SK-N-SH (cell line): ENCODE data around the gene PLEKHA6. TPM values are rescaled to one million over a fixed set of nuclear protein-coding genes. Genes with fewer than 3 reads are reported as not detected.

Experiments used
- CTCF ChIA-PET: fragments of 300-600, 350-600 bp; formaldehyde crosslinking; extraction: SDS; loops from one replicate; lab custom pipeline; 2021; lab: Yijun Ruan, JAX
- POLR2A ChIA-PET: fragments of 350-600 bp; sonication (Branson Sonifier 250); formaldehyde crosslinking; extraction: SDS; loops from one replicate; lab custom pipeline; 2020; ENCODE audit warnings: antibody characterized with exemption, inconsistent platforms; lab: Yijun Ruan, JAX
- DNase-seq: peaks from one replicate; pipeline ENCODE4 v3.0.0; 2012
- H2AFZ ChIP-seq: fragments of 200-600 bp; sonication (generic); 2 replicates; pipeline ENCODE4 v1.8.1; 2016; ENCODE audit warnings: antibody characterized with exemption, mild to moderate bottlenecking, low read depth
- H3F3A ChIP-seq: fragments of 200-600 bp; sonication (generic); replicated peaks from 2 replicates; pipeline ENCODE3; 2016; ENCODE audit warnings: antibody characterized with exemption, mild to moderate bottlenecking; ENCODE audit not compliant: insufficient read depth
- H3K27ac ChIP-seq, 2 experiments: fragments of 200-500 bp in 1 of 2; fragments of 200-600 bp in 1 of 2; sonication (Bioruptor generic) in 1 of 2; sonication (generic), shearing (Covaris generic) in 1 of 2; 2 replicates each; pipeline versions ENCODE4 v1.5.1 to v1.6.1; 2014 to 2016; ENCODE audit warnings: low read depth in 2 of 2, inconsistent platforms in 1 of 2, low read length in 1 of 2, mild to moderate bottlenecking in 1 of 2, mixed read lengths in 1 of 2
- H3K27me3 ChIP-seq: fragments of 200-600 bp; sonication (generic), shearing (Covaris generic); 2 replicates; pipeline ENCODE4 v1.6.1; 2016; ENCODE audit warnings: mixed run types; ENCODE audit not compliant: insufficient read depth
- H3K36me3 ChIP-seq, 2 experiments: fragments of 200-500 bp in 1 of 2; fragments of 200-600 bp in 1 of 2; sonication (Bioruptor generic) in 1 of 2; sonication (generic) in 1 of 2; replicated peaks in 1 of 2; 2 replicates each; pipeline versions ENCODE3 to v1.5.1; 2014 to 2016; ENCODE audit warnings: low read length in 1 of 2, mild to moderate bottlenecking in 1 of 2; ENCODE audit not compliant: insufficient read depth in 2 of 2, control insufficient read depth in 1 of 2
- H3K4me1 ChIP-seq, 2 experiments: fragments of 200-500 bp in 1 of 2; fragments of 200-600 bp in 1 of 2; sonication (Bioruptor generic) in 1 of 2; sonication (generic), shearing (Covaris generic) in 1 of 2; 2 replicates each; pipeline versions ENCODE4 v1.5.1 to v1.6.1; 2014 to 2016; ENCODE audit warnings: low read depth in 1 of 2, low read length in 1 of 2, mixed run types in 1 of 2; ENCODE audit not compliant: insufficient read depth in 2 of 2, control insufficient read depth in 1 of 2
- H3K4me2 ChIP-seq: fragments of 200-600 bp; sonication (generic), shearing (Covaris generic); 2 replicates; pipeline ENCODE4 v1.6.1; 2017; ENCODE audit warnings: mixed run types
- H3K4me3 ChIP-seq, 2 experiments: fragments of 200-500 bp in 1 of 2; fragments of 200-600 bp in 1 of 2; sonication (Bioruptor generic) in 1 of 2; sonication (generic), shearing (Covaris generic) in 1 of 2; 2 replicates each; pipeline versions ENCODE4 v1.5.1 to v1.8.1; 2014 to 2016; ENCODE audit warnings: low read depth in 2 of 2, inconsistent platforms in 1 of 2, low read length in 1 of 2, mild to moderate bottlenecking in 1 of 2, mixed read lengths in 1 of 2, moderate library complexity in 1 of 2
- H3K79me2 ChIP-seq: fragments of 200-600 bp; sonication (generic); 2 replicates; pipeline ENCODE4 v1.8.1; 2017; ENCODE audit warnings: mild to moderate bottlenecking; ENCODE audit not compliant: insufficient read depth
- H3K9ac ChIP-seq: fragments of 200-600 bp; sonication (generic); 2 replicates; pipeline ENCODE4 v1.6.1; 2017; ENCODE audit warnings: mixed run types
- H3K9me2 ChIP-seq: fragments of 200-600 bp; sonication (generic); 2 replicates; pipeline ENCODE4 v1.6.1; 2017; ENCODE audit warnings: mixed run types
- H3K9me3 ChIP-seq: fragments of 200-600 bp; sonication (generic); 2 replicates; pipeline ENCODE4 v1.6.1; 2017; ENCODE audit warnings: mixed run types, mild to moderate bottlenecking, moderate library complexity
- H4K20me1 ChIP-seq: fragments of 200-600 bp; sonication (generic); 2 replicates; pipeline ENCODE4 v1.6.1; 2017; ENCODE audit warnings: mild to moderate bottlenecking, mixed run types; ENCODE audit not compliant: insufficient read depth
- CHD2 ChIP-seq: fragments of 150-350 bp; IDR thresholded peaks from 2 replicates; pipeline ENCODE4 v1.6.1; 2018; ENCODE audit warnings: low read length; ENCODE audit not compliant: partially characterized antibody
- EZH2phosphoT487 ChIP-seq: fragments of 200-600 bp; sonication (generic); IDR thresholded peaks from 2 replicates; pipeline ENCODE4 v1.6.1; 2017; ENCODE audit warnings: low read depth, mixed run types, mild to moderate bottlenecking, antibody characterized with exemption, moderate library complexity, borderline replicate concordance
- FOSL2 ChIP-seq: IDR thresholded peaks from 2 replicates; pipeline ENCODE4 v1.4.0; 2012; ENCODE audit warnings: low read depth, mild to moderate bottlenecking, moderate library complexity, borderline replicate concordance
- FOXJ3 ChIP-seq: sonication (generic); formaldehyde crosslinking; IDR thresholded peaks from 2 replicates; pipeline ENCODE4 v1.5.1; 2020; ENCODE audit warnings: mild to moderate bottlenecking, missing genetic modification reagents
- FOXM1 ChIP-seq: IDR thresholded peaks from 2 replicates; pipeline ENCODE4 v1.4.0; 2012; ENCODE audit warnings: low read depth, mild to moderate bottlenecking
- MEF2A ChIP-seq: IDR thresholded peaks from 2 replicates; pipeline ENCODE4 v1.4.0; 2012; ENCODE audit warnings: low read depth, borderline replicate concordance
- PBX3 ChIP-seq: IDR thresholded peaks from 2 replicates; pipeline ENCODE4; 2012
- POLR2AphosphoS5 ChIP-seq: IDR thresholded peaks from 2 replicates; pipeline ENCODE4 v1.6.1; 2012; ENCODE audit warnings: low read depth, low read length
- RAD21 ChIP-seq: IDR thresholded peaks from 2 replicates; pipeline ENCODE4 v1.6.1; 2012; ENCODE audit warnings: mild to moderate bottlenecking, low read length
- RFX5 ChIP-seq: IDR thresholded peaks from 2 replicates; pipeline ENCODE4 v1.6.1; 2012; ENCODE audit warnings: mild to moderate bottlenecking, improper control_type of control experiment, low read length
- RXRA ChIP-seq: IDR thresholded peaks from 2 replicates; pipeline ENCODE4 v1.4.0; 2012; ENCODE audit warnings: low read depth, mild to moderate bottlenecking, borderline replicate concordance
- SIN3A ChIP-seq: IDR thresholded peaks from 2 replicates; pipeline ENCODE4 v1.6.1; 2012; ENCODE audit warnings: low read depth, mild to moderate bottlenecking, low read length, moderate library complexity, borderline replicate concordance
- SMC3 ChIP-seq: IDR thresholded peaks from 2 replicates; pipeline ENCODE4 v1.6.1; 2012; ENCODE audit warnings: low read depth, low read length, improper control_type of control experiment
- TAF1 ChIP-seq: IDR thresholded peaks from 2 replicates; pipeline ENCODE4 v1.6.1; 2012; ENCODE audit warnings: low read depth, mild to moderate bottlenecking, low read length, moderate library complexity, borderline replicate concordance
- TCF12 ChIP-seq: IDR thresholded peaks from 2 replicates; pipeline ENCODE4 v1.4.0; 2012
- TEAD4 ChIP-seq: IDR thresholded peaks from 2 replicates; pipeline ENCODE4 v1.4.0; 2012; ENCODE audit warnings: mild to moderate bottlenecking, borderline replicate concordance; ENCODE audit not compliant: insufficient read depth
- USF1 ChIP-seq: IDR thresholded peaks from 2 replicates; pipeline ENCODE4 v1.4.0; 2012; ENCODE audit warnings: low read depth, borderline replicate concordance
- USF2 ChIP-seq: fragments of 150-350 bp; IDR thresholded peaks from 2 replicates; pipeline ENCODE4 v1.6.1; 2017; ENCODE audit warnings: antibody characterized with exemption, low read length, low read depth, borderline replicate concordance
- WGBS: methylation state at CpG from one replicate; pipeline ENCODE4 v1.1.6; 2017; ENCODE audit warnings: low lambda C conversion rate; 5-methylcytosine and 5-hydroxymethylcytosine counted together
- polyA plus RNA-seq, 3 experiments: library from polyadenylated mRNA; depleted of rRNA; stranded (reverse); fragments of >200 nt; gene quantifications; 2 replicates each; pipeline ENCODE4 v1.2.3, GENCODE V29; 2012
- TF ChIP-seq, protein P1 (sequence below): fragments of 150-350 bp; IDR thresholded peaks from 2 replicates; pipeline ENCODE4 v1.6.1; 2016; ENCODE audit warnings: mild to moderate bottlenecking, low read depth, low read length

PLEKHA6 gene
- polyA plus RNA-seq, 1 of the 3 experiments (the other 2 are of a cell fraction): 1.2 TPM

GRCh38 chr1:204232526-204232925, 127.2 kb downstream of the PLEKHA6 start:
- H3F3A ChIP-seq: no peaks in the 10 kb centered on the region
- ChIA-PET CTCF (interaction anchor here (1.0 to 1.8 kb wide), 4 partner anchors 25 to 127 kb away, joined by 5 to 7 read pairs (median 6); partner anchors contain the start of gene PLEKHA6), POLR2A (no interaction called here)
- H3K4me2 ChIP-seq: no peak overlapping the region
- H3K27ac ChIP-seq: no peak overlapping the region
- H4K20me1 ChIP-seq: no peaks in the 10 kb centered on the region
- H3K27me3 ChIP-seq: no peaks in the 10 kb centered on the region
- H2AFZ ChIP-seq: no peak overlapping the region
- no peak overlapping the region for H3K4me3 ChIP-seq
- no peaks in the 10 kb centered on the region for H3K79me2 ChIP-seq
- H3K9ac ChIP-seq: no peak overlapping the region
- peaks cover 0 to 12% of the 10 kb centered on the region in 2 experiments for H3K36me3 ChIP-seq
- DNase-seq: no peak
- no peaks in the 10 kb centered on the region for H3K9me2 ChIP-seq
- H3K9me3 ChIP-seq: no peaks in the 10 kb centered on the region
- TF ChIP-seq PBX3 (no peak), TAF1 (no peak), TCF12 (no peak), POLR2AphosphoS5 (no peak), CHD2 (no peak), RFX5 (no peak)
- H3K4me1 ChIP-seq: no peaks in the 10 kb centered on the region; a peak in 1 of 4 replicates

- Histone ChIP-seq H3K36me3 (peaks cover 0 to 17% of the 10 kb centered on the region in 2 experiments), H3K4me3 (no peak overlapping the region), H2AFZ (no peak overlapping the region), H3F3A (no peaks in the 10 kb centered on the region), H3K79me2 (no peaks in the 10 kb centered on the region), H3K9ac (no peak overlapping the region), H3K27ac (no peak overlapping the region), H3K27me3 (no peaks in the 10 kb centered on the region), H3K9me2 (no peaks in the 10 kb centered on the region), H3K4me1 (peaks cover 0 to 3% of the 10 kb centered on the region in 2 experiments; a peak in 1 of 4 replicates), H3K4me2 (no peak overlapping the region), H3K9me3 (no peaks in the 10 kb centered on the region), H4K20me1 (no peaks in the 10 kb centered on the region)
- ChIA-PET CTCF (interaction anchor here (0.7 to 4.5 kb wide), 7 partner anchors 23 to 168 kb away, joined by 3 to 19 read pairs (median 4); no protein-coding TSS in a partner anchor), POLR2A (no interaction called here)
- WGBS: 81% methylated on average over 10 of the region's 14 CpGs
- TF ChIP-seq USF1: no peak
- no peak for TF ChIP-seq RXRA
- TF ChIP-seq EZH2phosphoT487: no peak
- no peak for TF ChIP-seq CHD2
- no peak for TF ChIP-seq POLR2AphosphoS5
- DNase-seq: no peak
Measured at GRCh38 chr1:204230211-204230610, 129.5 kb downstream of the PLEKHA6 start.

DNA sequence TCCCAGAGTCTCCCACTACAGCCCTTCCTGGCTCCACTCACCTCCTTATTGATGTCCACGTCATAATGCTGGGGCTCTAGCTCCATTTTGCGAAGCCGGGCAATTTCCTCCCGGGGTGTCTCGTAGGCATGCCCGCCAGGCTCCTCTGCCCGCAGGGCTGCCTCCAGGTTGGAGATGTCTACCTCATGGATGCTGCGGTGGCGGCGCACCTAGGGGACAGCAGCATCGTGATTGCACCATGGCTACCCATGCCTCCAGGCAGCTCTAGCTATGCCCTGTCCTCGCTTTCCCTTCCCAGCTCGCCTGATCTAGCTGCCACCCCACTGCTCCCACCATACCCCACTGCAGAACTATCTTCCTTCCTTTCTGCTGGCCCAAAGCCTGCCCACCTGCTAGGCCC, 130.8 kb downstream of the PLEKHA6 start:
- Histone ChIP-seq H3K27me3 (no peaks in the 10 kb centered on the region), H4K20me1 (no peaks in the 10 kb centered on the region), H3K27ac (no peak overlapping the region), H3K9me2 (no peaks in the 10 kb centered on the region), H3K9ac (no peak overlapping the region), H3K79me2 (no peaks in the 10 kb centered on the region), H2AFZ (no peak overlapping the region), H3K9me3 (no peaks in the 10 kb centered on the region), H3K4me3 (no peak overlapping the region), H3K4me1 (peaks cover 0 to 10% of the 10 kb centered on the region in 2 experiments; a peak in 2 of 4 replicates), H3K36me3 (peaks cover 0 to 17% of the 10 kb centered on the region in 2 experiments), H3F3A (no peaks in the 10 kb centered on the region), H3K4me2 (no peak overlapping the region)
- no peak for DNase-seq
- 85% methylated on average over 13 of the region's 13 CpGs for WGBS
- POLR2A ChIA-PET: no interaction called here
- CTCF ChIA-PET: interaction anchor here (0.6 to 4.5 kb wide), 8 partner anchors 15 to 263 kb away, joined by 3 to 19 read pairs (median 3); partner anchors contain the start of genes GOLT1A and PLEKHA6
- TF ChIP-seq EZH2phosphoT487 (no peak), FOXJ3 (no peak), SIN3A (no peak), SMC3 (no peak), MEF2A (no peak), USF2 (no peak), FOXM1 (no peak), RAD21 (no peak), FOSL2 (no peak), TEAD4 (no peak)
- TF ChIP-seq, protein P1, sequence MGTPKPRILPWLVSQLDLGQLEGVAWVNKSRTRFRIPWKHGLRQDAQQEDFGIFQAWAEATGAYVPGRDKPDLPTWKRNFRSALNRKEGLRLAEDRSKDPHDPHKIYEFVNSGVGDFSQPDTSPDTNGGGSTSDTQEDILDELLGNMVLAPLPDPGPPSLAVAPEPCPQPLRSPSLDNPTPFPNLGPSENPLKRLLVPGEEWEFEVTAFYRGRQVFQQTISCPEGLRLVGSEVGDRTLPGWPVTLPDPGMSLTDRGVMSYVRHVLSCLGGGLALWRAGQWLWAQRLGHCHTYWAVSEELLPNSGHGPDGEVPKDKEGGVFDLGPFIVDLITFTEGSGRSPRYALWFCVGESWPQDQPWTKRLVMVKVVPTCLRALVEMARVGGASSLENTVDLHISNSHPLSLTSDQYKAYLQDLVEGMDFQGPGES: no peak
